Esophagus (tissue), 2 donors: ENCODE measurements around the gene PIM3. TPM values are rescaled to one million over a fixed set of nuclear protein-coding genes. Genes with fewer than 3 reads are reported as not detected.

Experiments
- H3K27ac ChIP-seq, 2 donors: one replicate each; pipeline ENCODE4 v1.5.1; 2013; ENCODE audit warnings: low read depth in 2 of 2, mild to moderate bottlenecking in 2 of 2, inconsistent platforms in 1 of 2, low read length in 1 of 2, moderate library complexity in 1 of 2
- H3K27me3 ChIP-seq, 2 donors: one replicate each; pipeline ENCODE4 v1.6.1; 2013; ENCODE audit warnings: low read length in 2 of 2, control low read depth in 1 of 2, mild to moderate bottlenecking in 1 of 2; ENCODE audit not compliant: insufficient read depth in 2 of 2, control insufficient read depth in 1 of 2
- H3K36me3 ChIP-seq, 2 donors: one replicate each; pipeline ENCODE4 v1.6.1; 2013; ENCODE audit warnings: low read length in 1 of 2; ENCODE audit not compliant: control insufficient read depth in 2 of 2, insufficient read depth in 2 of 2
- H3K4me1 ChIP-seq, 2 donors: one replicate each; pipeline ENCODE4 v1.6.1; 2013; ENCODE audit warnings: low read length in 1 of 2; ENCODE audit not compliant: control insufficient read depth in 2 of 2, insufficient read depth in 2 of 2
- H3K4me3 ChIP-seq, 2 donors: one replicate each; pipeline ENCODE4 v1.5.1; 2013; ENCODE audit warnings: low read length in 2 of 2, mild to moderate bottlenecking in 2 of 2, low read depth in 1 of 2, moderate library complexity in 1 of 2
- H3K9me3 ChIP-seq, 2 donors: one replicate each; pipeline ENCODE4 v1.6.1; 2013; ENCODE audit warnings: mild to moderate bottlenecking in 2 of 2, low read depth in 1 of 2, low read length in 1 of 2, moderate library complexity in 1 of 2; ENCODE audit not compliant: control insufficient read depth in 2 of 2, insufficient read depth in 1 of 2
- WGBS, 2 donors: extraction: QIAGEN DNeasy Blood & Tissue Kit; methylation state at CpG; one replicate each; pipeline ENCODE4 v1.1.7; 2013; 5-methylcytosine and 5-hydroxymethylcytosine counted together
- polyA plus RNA-seq, 2 donors: library from polyadenylated mRNA; stranded (reverse); fragments of 200-250 nt; gene quantifications; one replicate each; pipeline ENCODE4 v1.2.3, GENCODE V29; 2013
- donor health status: healthy with polysubstance abuse.
- donor health status: Bipolar disorder and iron deficiency.

The PIM3 gene
- polyA plus RNA-seq, 2 donors = 33.8 to 43.4 TPM

DNA sequence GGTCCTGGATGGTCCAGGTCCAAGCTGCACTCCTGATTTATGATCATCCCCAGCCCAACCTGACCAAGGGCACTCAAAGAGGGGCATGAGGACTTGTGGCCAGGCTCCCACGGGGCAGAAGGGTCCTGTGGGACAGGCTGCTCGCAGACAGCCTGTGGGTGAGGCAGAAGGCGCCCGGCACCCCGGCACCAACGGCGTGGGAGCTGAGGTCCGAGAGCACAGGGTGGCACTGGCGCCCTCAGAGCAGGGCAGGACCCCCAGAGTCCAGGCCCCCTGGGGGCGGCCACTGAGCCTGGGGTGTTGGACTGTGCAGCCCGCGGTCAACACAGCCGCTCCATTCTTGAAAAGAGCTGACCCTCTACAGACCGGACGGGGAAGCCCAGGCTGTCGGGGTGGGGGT lies 48.7 kb downstream of the PIM3 start:
- WGBS, 2 donors = 91 to 92% methylated on average over 16 of the region's 16 CpGs
- H3K36me3 ChIP-seq = no peaks in the 10 kb centered on the region
- H3K4me3 ChIP-seq = no peak overlapping the region
- no peaks in the 10 kb centered on the region for H3K9me3 ChIP-seq
- peaks cover 0 to 11% of the 10 kb centered on the region in 2 donors for H3K27me3 ChIP-seq
- H3K4me1 ChIP-seq = peaks cover 3 to 4% of the 10 kb centered on the region in 2 donors
- no peak overlapping the region for H3K27ac ChIP-seq

DNA sequence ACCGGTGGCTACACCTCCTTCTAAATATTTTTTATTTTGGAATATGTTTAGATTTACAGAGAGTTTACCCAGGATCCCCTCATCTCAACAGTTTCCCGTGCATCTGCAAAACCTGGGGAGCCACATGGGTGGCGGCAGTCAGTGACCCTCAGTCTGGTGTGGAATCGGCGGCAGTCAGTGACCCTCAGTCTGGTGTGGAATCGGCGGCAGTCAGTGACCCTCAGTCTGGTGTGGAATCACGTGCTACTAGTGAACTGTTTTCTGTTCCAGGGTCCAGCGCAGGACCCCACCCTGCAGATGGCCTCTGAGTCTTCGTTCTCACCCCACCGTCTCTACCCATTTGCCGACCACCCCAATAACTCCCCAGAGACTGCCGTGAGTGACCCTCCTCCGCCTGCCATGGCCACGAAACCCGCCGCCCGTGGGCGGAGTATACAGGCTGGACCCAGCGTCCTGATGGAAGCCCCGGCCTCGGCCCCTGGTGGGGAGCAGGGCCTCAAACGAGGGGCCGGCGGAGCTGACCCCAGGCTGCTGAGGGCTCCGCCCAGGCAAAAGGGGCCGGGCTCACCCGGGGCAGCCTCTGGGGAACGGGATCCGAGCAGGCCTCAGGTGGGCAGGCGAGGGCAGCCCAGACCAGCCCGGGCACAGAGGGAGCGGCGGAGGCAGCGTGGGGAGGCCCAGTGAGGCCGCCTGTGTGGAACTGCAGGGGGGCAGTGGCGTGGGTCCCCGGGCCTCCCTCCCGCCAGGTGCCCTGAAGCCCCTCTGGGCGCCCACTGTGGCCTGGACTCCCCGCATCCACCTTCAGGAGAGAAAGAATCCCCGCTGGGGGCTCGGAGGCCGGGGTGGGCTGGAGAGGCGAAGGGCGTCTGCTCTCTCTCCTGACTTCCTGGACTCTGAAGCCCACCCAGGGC lies 49.4 kb downstream of the PIM3 start:
- H3K4me3 ChIP-seq = no peak overlapping the region
- H3K27me3 ChIP-seq = peaks cover 0 to 16% of the 10 kb centered on the region in 2 donors

GRCh38 chr22:50010676-50011446 lies 50.3 kb downstream of the PIM3 start:
- H3K4me3 ChIP-seq = no peak overlapping the region
- H3K9me3 ChIP-seq = no peaks in the 10 kb centered on the region
- peaks cover 9 to 11% of the 10 kb centered on the region in 2 donors for H3K4me1 ChIP-seq
- WGBS, 2 donors = 2 to 4% methylated on average over 41 to 60 of the region's 61 CpGs
- no peaks in the 10 kb centered on the region for H3K36me3 ChIP-seq
- H3K27me3 ChIP-seq = peaks cover under 1 to 16% of the 10 kb centered on the region in 2 donors
- no peak overlapping the region for H3K27ac ChIP-seq

More for the DNA sequence above, 49.4 kb downstream of the PIM3 start:
- peaks cover 9% of the 10 kb centered on the region in 2 donors for H3K4me1 ChIP-seq
- no peaks in the 10 kb centered on the region for H3K9me3 ChIP-seq
- no peak overlapping the region for H3K27ac ChIP-seq
- H3K36me3 ChIP-seq = no peaks in the 10 kb centered on the region
- WGBS, 2 donors = 68 to 69% methylated on average over 40 to 46 of the region's 46 CpGs

GRCh38 chr22:50011447-50012210 lies 51.1 kb downstream of the PIM3 start:
- WGBS, 2 donors = 43 to 44% methylated on average over 18 of the region's 18 CpGs
- Histone ChIP-seq H3K27ac (no peak overlapping the region), H3K4me1 (peaks cover 11% of the 10 kb centered on the region in 2 donors), H3K9me3 (no peaks in the 10 kb centered on the region), H3K27me3 (peaks cover 3 to 16% of the 10 kb centered on the region in 2 donors), H3K36me3 (no peaks in the 10 kb centered on the region), H3K4me3 (no peak overlapping the region)

DNA sequence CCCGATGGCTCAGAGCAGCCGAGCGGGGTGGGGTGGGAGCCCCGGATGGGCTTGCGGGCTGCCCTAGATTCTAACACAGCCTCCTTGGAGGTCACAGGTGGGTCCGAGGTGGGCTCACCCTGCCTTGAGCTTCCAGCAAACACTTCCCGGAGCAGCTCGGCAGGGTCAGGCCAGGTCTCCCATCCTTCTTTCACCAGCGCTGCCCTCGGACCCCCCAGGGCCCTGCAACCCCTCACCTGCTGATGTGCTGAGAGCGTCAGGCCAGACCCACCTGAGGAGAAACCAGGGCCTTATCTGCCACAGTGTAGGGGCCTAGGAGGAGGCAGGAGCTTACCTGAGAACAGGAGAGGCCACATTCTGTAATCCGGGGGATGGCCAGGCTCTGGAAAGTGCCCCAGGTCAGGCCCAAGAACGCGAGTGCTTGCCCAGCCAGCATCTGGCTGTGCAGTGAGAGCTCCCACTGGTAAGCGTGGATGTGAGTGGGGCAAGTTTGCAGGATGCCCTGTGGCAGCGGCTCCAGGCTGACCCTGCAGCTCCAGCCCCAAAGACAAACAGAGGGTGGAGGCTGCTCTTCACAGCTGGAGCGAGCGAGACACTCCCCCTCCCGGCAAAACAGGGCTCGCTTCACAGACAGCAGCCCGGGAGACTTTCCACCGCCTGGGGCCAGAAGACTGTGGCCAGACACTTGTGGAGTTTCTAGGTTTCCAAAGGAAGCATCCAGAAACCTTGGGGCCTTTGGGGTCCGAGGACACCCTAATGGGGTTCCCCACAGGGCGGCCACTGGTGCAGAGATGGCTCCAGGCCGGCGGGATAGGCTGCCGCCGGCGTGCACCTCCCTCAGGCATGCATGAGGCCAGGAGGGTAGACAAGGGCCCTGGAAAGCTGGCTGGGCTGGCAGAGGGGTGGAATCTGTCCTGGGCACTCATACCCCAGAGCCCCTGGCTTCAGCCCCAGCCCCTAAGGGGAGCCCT lies 51.9 kb downstream of the PIM3 start, which contains the start of gene IL17REL:
TSS of gene IL17REL (minus strand) at position 555 of the 971 bp plus-strand sequence. CDS start at position 436, 119 bp downstream.
- H3K27me3 ChIP-seq = peaks cover 3 to 16% of the 10 kb centered on the region in 2 donors
- H3K9me3 ChIP-seq = no peaks in the 10 kb centered on the region
- no peak within 1 kb of the TSS for H3K27ac ChIP-seq
- peaks cover 11 to 12% of the 10 kb centered on the region in 2 donors for H3K4me1 ChIP-seq
- no peaks in the 10 kb centered on the region for H3K36me3 ChIP-seq
- WGBS, 2 donors = 49 to 56% methylated on average over 29 of the region's 29 CpGs
- no peak within 1 kb of the TSS for H3K4me3 ChIP-seq

Other genes with a start within 250 kb of the PIM3 start
- 10 to 100 TPM; 17.7 to 23.5 TPM for gene BRD1, start 132.9 kb upstream of the PIM3 start, polyA plus RNA-seq
- 1 to 10 TPM; 4.7 to 4.9 TPM for gene ZBED4, start 106.9 kb upstream of the PIM3 start, polyA plus RNA-seq
- gene ALG12, start 42.3 kb upstream of the PIM3 start, polyA plus RNA-seq = 1 to 10 TPM; 8.6 TPM
- 10 to 100 TPM; 16.1 to 31.2 TPM for gene CRELD2, start 42.1 kb upstream of the PIM3 start, polyA plus RNA-seq
- gene IL17REL, start 52.0 kb downstream of the PIM3 start, polyA plus RNA-seq = not detected
- not detected for gene TTLL8, start 97.5 kb downstream of the PIM3 start, polyA plus RNA-seq
- under 1 TPM; 0.04 to 0.08 TPM for gene MLC1, start 124.7 kb downstream of the PIM3 start, polyA plus RNA-seq
- gene MOV10L1, start 129.2 kb downstream of the PIM3 start, polyA plus RNA-seq = under 1 TPM; 0.18 to 0.22 TPM
- gene PANX2, start 210.0 kb downstream of the PIM3 start, polyA plus RNA-seq = 1 to 10 TPM; 2.1 to 2.6 TPM
- 10 to 100 TPM; 47.4 to 54.5 TPM for gene TRABD, start 225.1 kb downstream of the PIM3 start, polyA plus RNA-seq
- gene SELENOO, start 240.2 kb downstream of the PIM3 start, polyA plus RNA-seq = 10 to 100 TPM; 23.0 to 35.9 TPM